ENCODE results near the gene ZNF398.

ZNF398 gene

GRCh38 chr7:149150981-149151380, 3.7 kb downstream of the ZNF398 start:
- Histone ChIP-seq H3K27me3 (ENCODE audit: control insufficient read depth in 1 of 2, insufficient read depth in 1 of 2, low read length in 2 of 2) (no peaks in the 10 kb centered on the region), H3K27ac (ENCODE audit: low read length, poor library complexity, severe bottlenecking) (no peak overlapping the region), H3K4ac (ENCODE audit: low read depth in 1 of 2, low read length in 2 of 2) (no peak overlapping the region), H3K36me3 (ENCODE audit: control insufficient read depth in 1 of 2, insufficient read depth in 2 of 2, low read depth in 1 of 2, low read length in 2 of 2) (peaks cover 14 to 22% of the 10 kb centered on the region in 2 experiments), H2BK12ac (ENCODE audit: low read length in 2 of 2) (no peak overlapping the region), H3K9me3 (ENCODE audit: control insufficient read depth, low read length) (no peaks in the 10 kb centered on the region), H2AFZ (ENCODE audit: low read depth, low read length) (no peak overlapping the region), H3K18ac (ENCODE audit: low read depth in 1 of 2, low read length in 2 of 2) (no peak overlapping the region), H3K79me1 (replicated peaks; ENCODE audit: low read length, poor library complexity, severe bottlenecking) (peaks cover 18% of the 10 kb centered on the region), H2BK5ac (ENCODE audit: low read depth, low read length, poor library complexity, severe bottlenecking) (no peak overlapping the region), H3K4me3 (ENCODE audit: insufficient read depth in 1 of 2, low read depth in 1 of 2, low read length in 2 of 2) (no peak overlapping the region), H3K23ac (ENCODE audit: low read length in 2 of 2) (no peak overlapping the region), H3K9ac (ENCODE audit: low read length) (no peak overlapping the region), H2BK15ac (ENCODE audit: low read depth, poor library complexity, severe bottlenecking) (no peak overlapping the region), H2AK5ac (ENCODE audit: low read length, severe bottlenecking) (no peak overlapping the region), H2BK120ac (ENCODE audit: low read depth, low read length) (no peak overlapping the region), H3K4me2 (ENCODE audit: low read length, poor library complexity, severe bottlenecking) (no peak overlapping the region), H3K14ac (ENCODE audit: low read length in 2 of 2) (no peak overlapping the region), H3K4me1 (ENCODE audit: control insufficient read depth, insufficient read depth, low read depth, low read length) (peaks cover 9% of the 10 kb centered on the region), H4K91ac (ENCODE audit: low read length) (no peak overlapping the region), H4K8ac (ENCODE audit: low read length) (no peak overlapping the region)
- WGBS: 72% methylated on average over 4 of the region's 4 CpGs
- no peak for DNase-seq

- no peak overlapping the region for H2BK5ac ChIP-seq (ENCODE audit: low read depth, low read length, poor library complexity, severe bottlenecking)
- no peak overlapping the region for H4K8ac ChIP-seq (ENCODE audit: low read length)
- H2BK120ac ChIP-seq (ENCODE audit: low read depth, low read length): no peak overlapping the region
- H2AK5ac ChIP-seq (ENCODE audit: low read length, severe bottlenecking): no peak overlapping the region
- WGBS: 94% methylated on average over 2 of the region's 2 CpGs
- no peak overlapping the region for H3K23ac ChIP-seq (ENCODE audit: low read length in 2 of 2)
- DNase-seq: no peak
- H3K9me3 ChIP-seq (ENCODE audit: control insufficient read depth, low read length): no peaks in the 10 kb centered on the region
- no peaks in the 10 kb centered on the region for H3K27me3 ChIP-seq (ENCODE audit: control insufficient read depth in 1 of 2, insufficient read depth in 1 of 2, low read length in 2 of 2)
- peaks cover 19 to 30% of the 10 kb centered on the region in 2 experiments for H3K36me3 ChIP-seq (ENCODE audit: control insufficient read depth in 1 of 2, insufficient read depth in 2 of 2, low read depth in 1 of 2, low read length in 2 of 2)
- H3K4me3 ChIP-seq (ENCODE audit: insufficient read depth in 1 of 2, low read depth in 1 of 2, low read length in 2 of 2): no peak overlapping the region
- H3K14ac ChIP-seq (ENCODE audit: low read length in 2 of 2): no peak overlapping the region
- H3K27ac ChIP-seq (ENCODE audit: low read length, poor library complexity, severe bottlenecking): no peak overlapping the region
- H2AFZ ChIP-seq (ENCODE audit: low read depth, low read length): no peak overlapping the region
- H3K4me1 ChIP-seq (ENCODE audit: control insufficient read depth, insufficient read depth, low read depth, low read length): peaks cover 8% of the 10 kb centered on the region
- no peak overlapping the region for H2BK15ac ChIP-seq (ENCODE audit: low read depth, poor library complexity, severe bottlenecking)
- H3K4ac ChIP-seq (ENCODE audit: low read depth in 1 of 2, low read length in 2 of 2): no peak overlapping the region
- H3K9ac ChIP-seq (ENCODE audit: low read length): no peak overlapping the region
- peaks cover 21% of the 10 kb centered on the region for H3K79me1 ChIP-seq (replicated peaks; ENCODE audit: low read length, poor library complexity, severe bottlenecking)
- no peak overlapping the region for H3K18ac ChIP-seq (ENCODE audit: low read depth in 1 of 2, low read length in 2 of 2)
- H4K91ac ChIP-seq (ENCODE audit: low read length): no peak overlapping the region
- H2BK12ac ChIP-seq (ENCODE audit: low read length in 2 of 2): no peak overlapping the region
- H3K4me2 ChIP-seq (ENCODE audit: low read length, poor library complexity, severe bottlenecking): no peak overlapping the region
These were observed 6.1 kb downstream of the ZNF398 start for GRCh38 chr7:149153346-149153745.

DNA sequence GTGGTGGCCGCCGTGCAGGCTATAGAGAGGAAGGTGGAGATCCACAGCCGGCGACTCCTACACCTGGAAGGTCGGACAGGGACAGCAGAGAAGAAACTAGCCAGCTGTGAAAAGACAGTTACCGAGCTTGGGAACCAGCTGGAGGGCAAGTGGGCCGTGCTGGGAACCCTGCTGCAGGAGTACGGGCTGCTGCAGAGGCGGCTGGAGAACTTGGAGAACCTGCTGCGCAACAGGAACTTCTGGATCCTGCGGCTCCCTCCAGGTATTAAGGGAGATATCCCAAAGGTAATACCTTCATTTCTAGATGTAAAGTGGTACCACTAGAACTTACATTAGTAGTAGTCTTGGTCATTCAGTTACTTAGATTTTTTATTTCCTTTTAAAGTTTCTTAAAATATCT, 6.8 kb downstream of the ZNF398 start:
- H3K4me1 ChIP-seq (ENCODE audit: control insufficient read depth, insufficient read depth, low read depth, low read length): peaks cover 6% of the 10 kb centered on the region
- no peak overlapping the region for H3K23ac ChIP-seq (ENCODE audit: low read length in 2 of 2)
- DNase-seq: no peak
- no peaks in the 10 kb centered on the region for H3K27me3 ChIP-seq (ENCODE audit: control insufficient read depth in 1 of 2, insufficient read depth in 1 of 2, low read length in 2 of 2)
- H3K18ac ChIP-seq (ENCODE audit: low read depth in 1 of 2, low read length in 2 of 2): no peak overlapping the region
- no peak overlapping the region for H2BK12ac ChIP-seq (ENCODE audit: low read length in 2 of 2)
- no peak overlapping the region for H3K4ac ChIP-seq (ENCODE audit: low read depth in 1 of 2, low read length in 2 of 2)
- H2BK120ac ChIP-seq (ENCODE audit: low read depth, low read length): no peak overlapping the region
- 97% methylated on average over 9 of the region's 11 CpGs for WGBS
- H3K27ac ChIP-seq (ENCODE audit: low read length, poor library complexity, severe bottlenecking): no peak overlapping the region
- H3K4me2 ChIP-seq (ENCODE audit: low read length, poor library complexity, severe bottlenecking): no peak overlapping the region
- H3K79me1 ChIP-seq (replicated peaks; ENCODE audit: low read length, poor library complexity, severe bottlenecking): peaks cover 21% of the 10 kb centered on the region
- no peak overlapping the region for H2BK5ac ChIP-seq (ENCODE audit: low read depth, low read length, poor library complexity, severe bottlenecking)
- H2BK15ac ChIP-seq (ENCODE audit: low read depth, poor library complexity, severe bottlenecking): no peak overlapping the region
- no peak overlapping the region for H4K91ac ChIP-seq (ENCODE audit: low read length)
- no peak overlapping the region for H2AK5ac ChIP-seq (ENCODE audit: low read length, severe bottlenecking)
- H2AFZ ChIP-seq (ENCODE audit: low read depth, low read length): no peak overlapping the region
- no peak overlapping the region for H4K8ac ChIP-seq (ENCODE audit: low read length)
- no peaks in the 10 kb centered on the region for H3K9me3 ChIP-seq (ENCODE audit: control insufficient read depth, low read length)
- H3K9ac ChIP-seq (ENCODE audit: low read length): no peak overlapping the region
- peaks cover 18 to 31% of the 10 kb centered on the region in 2 experiments for H3K36me3 ChIP-seq (ENCODE audit: control insufficient read depth in 1 of 2, insufficient read depth in 2 of 2, low read depth in 1 of 2, low read length in 2 of 2)
- H3K14ac ChIP-seq (ENCODE audit: low read length in 2 of 2): no peak overlapping the region
- H3K4me3 ChIP-seq (ENCODE audit: insufficient read depth in 1 of 2, low read depth in 1 of 2, low read length in 2 of 2): no peak overlapping the region

- no peak overlapping the region for H2BK12ac ChIP-seq (ENCODE audit: low read length in 2 of 2)
- no peak overlapping the region for H2AFZ ChIP-seq (ENCODE audit: low read depth, low read length)
- no peak overlapping the region for H3K9ac ChIP-seq (ENCODE audit: low read length)
- peaks cover 30% of the 10 kb centered on the region for H3K79me1 ChIP-seq (replicated peaks; ENCODE audit: low read length, poor library complexity, severe bottlenecking)
- no peak for DNase-seq
- H3K4me3 ChIP-seq (ENCODE audit: insufficient read depth in 1 of 2, low read depth in 1 of 2, low read length in 2 of 2): no peak overlapping the region
- no peaks in the 10 kb centered on the region for H3K27me3 ChIP-seq (ENCODE audit: control insufficient read depth in 1 of 2, insufficient read depth in 1 of 2, low read length in 2 of 2)
- H3K4ac ChIP-seq (ENCODE audit: low read depth in 1 of 2, low read length in 2 of 2): no peak overlapping the region
- no peaks in the 10 kb centered on the region for H3K9me3 ChIP-seq (ENCODE audit: control insufficient read depth, low read length)
- no peak overlapping the region for H4K8ac ChIP-seq (ENCODE audit: low read length)
- WGBS: 98% methylated on average over 6 of the region's 6 CpGs
- no peak overlapping the region for H3K23ac ChIP-seq (ENCODE audit: low read length in 2 of 2)
- H2BK120ac ChIP-seq (ENCODE audit: low read depth, low read length): no peak overlapping the region
- no peak overlapping the region for H3K14ac ChIP-seq (ENCODE audit: low read length in 2 of 2)
- H3K4me1 ChIP-seq (ENCODE audit: control insufficient read depth, insufficient read depth, low read depth, low read length): peaks cover 6% of the 10 kb centered on the region
- no peak overlapping the region for H3K4me2 ChIP-seq (ENCODE audit: low read length, poor library complexity, severe bottlenecking)
- H3K27ac ChIP-seq (ENCODE audit: low read length, poor library complexity, severe bottlenecking): no peak overlapping the region
- no peak overlapping the region for H2BK5ac ChIP-seq (ENCODE audit: low read depth, low read length, poor library complexity, severe bottlenecking)
- H3K18ac ChIP-seq (ENCODE audit: low read depth in 1 of 2, low read length in 2 of 2): no peak overlapping the region
- no peak overlapping the region for H2AK5ac ChIP-seq (ENCODE audit: low read length, severe bottlenecking)
- no peak overlapping the region for H2BK15ac ChIP-seq (ENCODE audit: low read depth, poor library complexity, severe bottlenecking)
- H4K91ac ChIP-seq (ENCODE audit: low read length): no peak overlapping the region
- H3K36me3 ChIP-seq (ENCODE audit: control insufficient read depth in 1 of 2, insufficient read depth in 2 of 2, low read depth in 1 of 2, low read length in 2 of 2): peaks cover 21 to 31% of the 10 kb centered on the region in 2 experiments
These were observed 9.6 kb downstream of the ZNF398 start for GRCh38 chr7:149156898-149157297.

All from mesenchymal stem cell (in vitro differentiated cells and primary cell).